Muscle of leg (tissue), 11 donors: Measurements from ENCODE around the gene FXN. TPM values are rescaled to one million over a fixed set of nuclear protein-coding genes. Genes with fewer than 3 reads are reported as not detected.

Experiments used
- DNase-seq: peaks from one replicate; pipeline ENCODE4 v3.0.0; 2013
- H3K27ac ChIP-seq: one replicate; pipeline ENCODE4 v1.5.1; 2013; ENCODE audit warnings: mild to moderate bottlenecking, low read length, control low read depth
- H3K27me3 ChIP-seq: one replicate; pipeline ENCODE4 v1.6.1; 2013; ENCODE audit warnings: low read length; ENCODE audit not compliant: control insufficient read depth, insufficient read depth
- H3K36me3 ChIP-seq: one replicate; pipeline ENCODE4 v1.6.1; 2013; ENCODE audit warnings: low read length; ENCODE audit not compliant: control insufficient read depth, insufficient read depth
- H3K4me1 ChIP-seq: one replicate; pipeline ENCODE4 v1.6.1; 2013; ENCODE audit warnings: low read length; ENCODE audit not compliant: control insufficient read depth, insufficient read depth
- H3K4me3 ChIP-seq: one replicate; pipeline ENCODE4 v1.5.1; 2013; ENCODE audit warnings: low read length, control low read depth
- H3K9me3 ChIP-seq: replicated peaks from 2 replicates; pipeline ENCODE4 v1.6.1; 2013; ENCODE audit warnings: low read depth, low read length; ENCODE audit not compliant: control insufficient read depth
- WGBS: methylation state at CpG from one replicate; pipeline ENCODE4 v1.1.5; 2013; ENCODE audit warnings: missing lambda C conversion rate; ENCODE audit not compliant: insufficient coverage; 5-methylcytosine and 5-hydroxymethylcytosine counted together
- polyA plus RNA-seq, 8 donors: library from polyadenylated mRNA; unstranded; fragments of 120-200 nt; gene quantifications; one replicate each; pipeline versions ENCODE4 v1.2.1 to v1.2.3, GENCODE V29; 2013; ENCODE audit warnings: inconsistent platforms in 1 of 8, low replicate concordance in 1 of 8; ENCODE audit not compliant: insufficient read length in 8 of 8, insufficient read depth in 1 of 8
- total RNA-seq: library from RNA; stranded (reverse); fragments of 120-200 nt; gene quantifications from one replicate; pipeline ENCODE4 v1.2.4, GENCODE V29; 2013

FXN gene
- total and polyA plus RNA-seq, 9 donors, result 5.1 to 14.4 (median 13.6) TPM

- no peaks in the 10 kb centered on the region for H3K4me1 ChIP-seq
- DNase-seq, result no peak
- WGBS, result 98% methylated on average over 5 of the region's 8 CpGs
- peaks cover 2% of the 10 kb centered on the region for H3K27me3 ChIP-seq
- no peak overlapping the region for H3K4me3 ChIP-seq
- H3K36me3 ChIP-seq, result no peaks in the 10 kb centered on the region
- H3K9me3 ChIP-seq, result no peaks in the 10 kb centered on the region
- H3K27ac ChIP-seq, result no peak overlapping the region
These were observed 15.0 kb upstream of the FXN start for GRCh38 chr9:69020301-69021145.

- no peaks in the 10 kb centered on the region for H3K36me3 ChIP-seq
- H3K9me3 ChIP-seq, result no peaks in the 10 kb centered on the region
- H3K4me1 ChIP-seq, result no peaks in the 10 kb centered on the region
- no peak for DNase-seq
- H3K4me3 ChIP-seq, result no peak overlapping the region
- no peak overlapping the region for H3K27ac ChIP-seq
- peaks cover 2% of the 10 kb centered on the region for H3K27me3 ChIP-seq
- WGBS, result 52% methylated on average over 4 of the region's 7 CpGs
These were observed 11.9 kb upstream of the FXN start for GRCh38 chr9:69023650-69024049.

- H3K27me3 ChIP-seq, result peaks cover 2% of the 10 kb centered on the region
- DNase-seq, result peak; percentile 52
- no peaks in the 10 kb centered on the region for H3K4me1 ChIP-seq
- no peaks in the 10 kb centered on the region for H3K36me3 ChIP-seq
- H3K27ac ChIP-seq, result no peak overlapping the region
- H3K9me3 ChIP-seq, result no peaks in the 10 kb centered on the region
- H3K4me3 ChIP-seq, result no peak overlapping the region
- 0% methylated on average over 1 of the region's 5 CpGs for WGBS
These were observed 8.0 kb upstream of the FXN start for GRCh38 chr9:69027355-69028097.

GRCh38 chr9:69028754-69029153, 6.8 kb upstream of the FXN start:
- no peak overlapping the region for H3K27ac ChIP-seq
- H3K4me3 ChIP-seq, result no peak overlapping the region
- no peaks in the 10 kb centered on the region for H3K4me1 ChIP-seq
- DNase-seq, result no peak
- peaks cover under 1% of the 10 kb centered on the region for H3K27me3 ChIP-seq
- H3K9me3 ChIP-seq, result no peaks in the 10 kb centered on the region
- H3K36me3 ChIP-seq, result no peaks in the 10 kb centered on the region
- 72% methylated on average over 2 of the region's 2 CpGs for WGBS

GRCh38 chr9:69029535-69029934, 6.0 kb upstream of the FXN start:
- no peak overlapping the region for H3K27ac ChIP-seq
- H3K27me3 ChIP-seq, result no peaks in the 10 kb centered on the region
- H3K4me1 ChIP-seq, result no peaks in the 10 kb centered on the region
- no peaks in the 10 kb centered on the region for H3K36me3 ChIP-seq
- H3K4me3 ChIP-seq, result no peak overlapping the region
- DNase-seq, result no peak
- no peaks in the 10 kb centered on the region for H3K9me3 ChIP-seq

GRCh38 chr9:69030851-69031645, 4.5 kb upstream of the FXN start:
- no peak for DNase-seq
- Histone ChIP-seq H3K9me3 (no peaks in the 10 kb centered on the region), H3K4me3 (no peak overlapping the region), H3K36me3 (no peaks in the 10 kb centered on the region), H3K27me3 (no peaks in the 10 kb centered on the region), H3K27ac (no peak overlapping the region), H3K4me1 (peaks cover 4% of the 10 kb centered on the region)
- WGBS, result no CpG with 5 or more reads among the region's 1 CpG

GRCh38 chr9:69034071-69034470, 1.5 kb upstream of the FXN start:
- Histone ChIP-seq H3K9me3 (no peaks in the 10 kb centered on the region), H3K27ac (no peak overlapping the region), H3K4me3 (no peak overlapping the region), H3K4me1 (peaks cover 10% of the 10 kb centered on the region), H3K36me3 (no peaks in the 10 kb centered on the region), H3K27me3 (no peaks in the 10 kb centered on the region)
- WGBS, result 50% methylated on average over 1 of the region's 2 CpGs
- no peak for DNase-seq

DNA sequence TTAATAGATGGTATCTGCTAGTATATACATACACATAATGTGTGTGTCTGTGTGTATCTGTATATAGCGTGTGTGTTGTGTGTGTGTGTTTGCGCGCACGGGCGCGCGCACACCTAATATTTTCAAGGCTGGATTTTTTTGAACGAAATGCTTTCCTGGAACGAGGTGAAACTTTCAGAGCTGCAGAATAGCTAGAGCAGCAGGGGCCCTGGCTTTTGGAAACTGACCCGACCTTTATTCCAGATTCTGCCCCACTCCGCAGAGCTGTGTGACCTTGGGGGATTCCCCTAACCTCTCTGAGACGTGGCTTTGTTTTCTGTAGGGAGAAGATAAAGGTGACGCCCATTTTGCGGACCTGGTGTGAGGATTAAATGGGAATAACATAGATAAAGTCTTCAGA, 757 bp downstream of the FXN start:
- WGBS, result 2% methylated on average over 9 of the region's 14 CpGs
- H3K4me3 ChIP-seq, result peak overlapping the region; percentile 75

DNA sequence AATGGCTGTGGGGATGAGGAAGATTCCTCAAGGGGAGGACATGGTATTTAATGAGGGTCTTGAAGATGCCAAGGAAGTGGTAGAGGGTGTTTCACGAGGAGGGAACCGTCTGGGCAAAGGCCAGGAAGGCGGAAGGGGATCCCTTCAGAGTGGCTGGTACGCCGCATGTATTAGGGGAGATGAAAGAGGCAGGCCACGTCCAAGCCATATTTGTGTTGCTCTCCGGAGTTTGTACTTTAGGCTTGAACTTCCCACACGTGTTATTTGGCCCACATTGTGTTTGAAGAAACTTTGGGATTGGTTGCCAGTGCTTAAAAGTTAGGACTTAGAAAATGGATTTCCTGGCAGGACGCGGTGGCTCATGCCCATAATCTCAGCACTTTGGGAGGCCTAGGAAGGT, 1.2 kb downstream of the FXN start:
- peaks cover 10% of the 10 kb centered on the region for H3K4me1 ChIP-seq
- WGBS, result 38% methylated on average over 8 of the region's 10 CpGs
- no peak overlapping the region for H3K27ac ChIP-seq

More for the DNA sequence above, 757 bp downstream of the FXN start:
- H3K27me3 ChIP-seq, result no peaks in the 10 kb centered on the region
- DNase-seq, result peak; percentile 35
- H3K4me1 ChIP-seq, result peaks cover 10% of the 10 kb centered on the region
- H3K36me3 ChIP-seq, result no peaks in the 10 kb centered on the region
- no peaks in the 10 kb centered on the region for H3K9me3 ChIP-seq
- H3K27ac ChIP-seq, result peak overlapping the region; percentile 77

GRCh38 chr9:69040646-69041045, 5.1 kb downstream of the FXN start:
- Histone ChIP-seq H3K27ac (no peak overlapping the region), H3K9me3 (no peaks in the 10 kb centered on the region), H3K27me3 (no peaks in the 10 kb centered on the region), H3K36me3 (no peaks in the 10 kb centered on the region), H3K4me3 (no peak overlapping the region), H3K4me1 (peaks cover 6% of the 10 kb centered on the region)
- DNase-seq, result no peak
- WGBS, result no CpG with 5 or more reads among the region's 2 CpGs

More for the DNA sequence above, 1.2 kb downstream of the FXN start:
- Histone ChIP-seq H3K36me3 (no peaks in the 10 kb centered on the region), H3K4me3 (peak overlapping the region; percentile 75), H3K27me3 (no peaks in the 10 kb centered on the region), H3K9me3 (no peaks in the 10 kb centered on the region)
- peak; percentile 11 for DNase-seq
